Measurements from ENCODE around the gene CTSZ. TPM values are rescaled to one million over a fixed set of nuclear protein-coding genes. Genes with fewer than 3 reads are reported as not detected.
"Not testable (repeated sequence)": the region's sequence is repeated elsewhere in the genome, so short reads cannot be mapped to it uniquely, and the experiment has no call there.

The CTSZ gene
- total RNA-seq, 5 donors from 2014 or later (not counting 1 experiment from before 2014, with no cell fraction given): 16.8 to 37.1 (median 26.1) TPM

DNA sequence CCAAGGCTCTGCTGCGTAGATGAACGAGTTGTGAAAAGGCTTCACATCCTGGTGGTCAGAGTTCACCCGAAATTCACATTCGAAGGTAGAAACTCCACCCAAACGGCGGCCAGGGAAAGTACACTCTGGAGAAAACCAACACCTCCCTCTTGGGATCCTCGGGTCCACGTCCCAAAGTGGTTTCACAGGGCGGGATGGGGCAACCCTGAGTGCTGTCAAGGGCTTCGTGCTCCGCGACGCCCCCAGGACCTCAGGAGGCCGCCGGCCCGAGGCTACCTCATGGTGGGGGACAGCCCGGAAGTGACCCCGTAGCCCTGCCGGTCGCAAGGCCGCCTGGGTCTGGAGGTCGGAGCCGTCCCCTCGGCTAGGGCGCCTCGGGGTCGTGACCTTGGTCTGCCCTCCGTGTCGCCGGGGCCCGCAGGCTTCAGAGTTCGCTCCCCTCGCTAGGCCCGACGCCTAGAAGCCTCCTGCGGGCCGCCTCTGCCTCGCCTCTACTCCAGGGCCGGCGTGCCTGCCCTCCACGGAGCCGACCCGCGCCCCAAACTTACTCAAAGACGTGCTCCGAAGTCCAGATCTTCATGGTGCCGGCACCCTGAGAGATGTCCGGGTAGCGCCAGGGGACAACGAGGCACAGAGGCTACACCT, 35.2 kb upstream of the CTSZ start, which contains the start of gene PRELID3B:
TSS of gene PRELID3B (minus strand) at position 636 of the 645 bp plus-strand sequence. CDS start at position 580, 56 bp downstream.
- H3K4me3 Mint-ChIP-seq: peak within 1 kb of the TSS; percentile 69 to 90 (median 86)
- peak within 1 kb of the TSS; percentile 77 to 87 for H3K4me3 ChIP-seq (ENCODE audit: control insufficient read depth in 1 of 2, extremely low read depth in 1 of 2, low read length in 1 of 2)
- H3K27ac Mint-ChIP-seq: peak within 1 kb of the TSS; percentile 86 to 88
- WGBS (ENCODE audit: insufficient coverage): 6% methylated on average over 50 of the region's 50 CpGs
- H3K27me3 ChIP-seq (replicated peaks in 1 of 2; ENCODE audit: control insufficient read depth in 2 of 2, extremely low read depth in 1 of 2, insufficient read depth in 2 of 2, low read length in 1 of 2): no peaks in the 10 kb centered on the region
- peaks cover 27 to 33% of the 10 kb centered on the region in 2 experiments for H3K4me1 ChIP-seq (ENCODE audit: control insufficient read depth in 1 of 2, extremely low read depth in 1 of 2, insufficient read depth in 2 of 2, low read length in 2 of 2)
- peak within 1 kb of the TSS; percentile 84 for H3K27ac ChIP-seq (ENCODE audit: low read length)
- H3K36me3 ChIP-seq (ENCODE audit: control insufficient read depth in 2 of 2, extremely low read depth in 1 of 2, insufficient read depth in 1 of 2, low read length in 1 of 2): peaks cover 0 to 10% of the 10 kb centered on the region in 2 donors
- ChIA-PET CTCF (interaction anchor here in 1 of 2 donors (0.5 to 3.2 kb wide), 2 partner anchors 10 to 804 kb away, joined by 4 to 12 read pairs; partner anchors contain the start of gene ATP5F1E), POLR2A (interaction anchor here in 1 of 2 donors (0.8 to 3.3 kb wide), 2 partner anchors 11 to 390 kb away, joined by 3 to 31 read pairs; partner anchors contain the start of gene ATP5F1E)
- H3K9me3 ChIP-seq: no peaks in the 10 kb centered on the region
- peaks cover 17% of the 10 kb centered on the region for H3K36me3 Mint-ChIP-seq
- ATAC-seq (replicated peaks in 1 of 4) (peak; percentile 10 to 33 (median 21)), DNase-seq (peak in 4 of 35 experiments; percentile 3 to 47 (median 28))
- H3K9me3 Mint-ChIP-seq: no peaks in the 10 kb centered on the region
- H3K4me1 Mint-ChIP-seq: peaks cover 47 to 60% (median 47%) of the 10 kb centered on the region in 3 donors
- H3K27me3 Mint-ChIP-seq: no peaks in the 10 kb centered on the region

DNA sequence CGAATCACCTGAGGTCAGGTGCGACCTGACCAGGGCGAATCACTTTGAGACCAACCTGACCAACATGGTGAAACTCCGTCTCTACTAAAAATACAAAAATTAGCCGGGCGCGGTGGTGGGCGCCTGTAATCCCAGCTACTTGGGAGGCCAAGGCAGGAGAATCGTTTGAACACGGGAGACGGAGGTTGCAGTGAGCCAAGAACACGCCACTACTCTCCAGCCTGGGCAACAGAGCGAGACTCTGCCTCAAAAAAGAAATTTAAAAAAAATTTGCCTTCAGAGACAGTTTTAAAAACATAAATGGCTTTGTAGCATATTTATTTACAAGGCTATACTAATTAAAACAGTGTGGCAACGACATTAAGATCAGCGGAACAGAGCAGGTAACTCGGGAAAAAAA, 34.4 kb upstream of the CTSZ start:
- Histone ChIP-seq H3K27ac (ENCODE audit: low read length) (peak overlapping the region; percentile 81), H3K4me1 (ENCODE audit: control insufficient read depth in 1 of 2, extremely low read depth in 1 of 2, insufficient read depth in 2 of 2, low read length in 2 of 2) (peaks cover 29 to 33% of the 10 kb centered on the region in 2 experiments), H3K36me3 (ENCODE audit: control insufficient read depth in 2 of 2, extremely low read depth in 1 of 2, insufficient read depth in 1 of 2, low read length in 1 of 2) (peaks cover 0 to 16% of the 10 kb centered on the region in 2 donors), H3K4me3 (ENCODE audit: control insufficient read depth in 1 of 2, extremely low read depth in 1 of 2, low read length in 1 of 2) (peak overlapping the region; percentile 77 to 87)
- Mint-ChIP-seq H3K27ac (peak overlapping the region; percentile 14 to 44), H3K4me1 (peaks cover 54 to 67% (median 54%) of the 10 kb centered on the region in 3 donors), H3K4me3 (peak overlapping the region; percentile 69 to 90 (median 86)), H3K36me3 (peaks cover 25% of the 10 kb centered on the region)
- H3K9me3 ChIP-seq; H3K27me3 ChIP-seq (replicated peaks in 1 of 2; ENCODE audit: control insufficient read depth in 2 of 2, extremely low read depth in 1 of 2, insufficient read depth in 2 of 2, low read length in 1 of 2); ATAC-seq (replicated peaks in 1 of 4); H3K27me3 Mint-ChIP-seq; DNase-seq; H3K9me3 Mint-ChIP-seq: not testable (repeated sequence)
- ChIA-PET POLR2A (interaction anchor here in 1 of 2 donors (3.3 kb wide), 1 partner anchor 10 kb away, joined by 31 read pairs; the partner anchor contains the start of gene ATP5F1E), CTCF (interaction anchor here (0.5 to 3.2 kb wide), 3 partner anchors 9 to 803 kb away, joined by 3 to 12 read pairs (median 4); partner anchors contain the start of gene ATP5F1E (in 1 of the 2))
- 88% methylated on average over 4 of the region's 16 CpGs for WGBS (ENCODE audit: insufficient coverage)

DNA sequence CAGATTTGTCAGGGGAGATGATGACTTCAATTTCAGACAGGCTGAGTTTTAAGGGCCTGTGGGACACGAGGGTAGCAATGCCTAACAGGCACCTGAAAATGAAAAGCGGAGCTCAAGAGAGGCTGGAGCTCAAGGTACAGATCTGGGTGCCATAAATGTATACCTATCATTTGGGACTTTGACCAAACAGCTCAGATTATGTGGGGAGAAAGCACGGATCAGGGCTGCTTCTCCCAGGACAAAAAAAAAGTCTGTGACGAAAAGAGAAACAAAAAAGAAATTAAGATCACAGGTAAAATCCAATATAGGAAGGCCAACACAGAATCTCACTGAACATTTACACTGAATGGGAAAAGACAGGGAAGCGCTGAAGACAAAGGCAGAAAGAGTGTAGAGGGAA, 33.6 kb upstream of the CTSZ start:
- no peaks in the 10 kb centered on the region for H3K27me3 ChIP-seq (replicated peaks in 1 of 2; ENCODE audit: control insufficient read depth in 2 of 2, extremely low read depth in 1 of 2, insufficient read depth in 2 of 2, low read length in 1 of 2)
- H3K9me3 ChIP-seq: no peaks in the 10 kb centered on the region
- H3K4me3 Mint-ChIP-seq: peak overlapping the region; percentile 69 to 90 (median 86)
- H3K27ac Mint-ChIP-seq: peak overlapping the region; percentile 14 to 44
- H3K9me3 Mint-ChIP-seq: no peaks in the 10 kb centered on the region
- H3K36me3 Mint-ChIP-seq: peaks cover 33% of the 10 kb centered on the region
- ChIA-PET POLR2A (interaction anchor here in 1 of 2 donors (3.3 kb wide), 1 partner anchor 9 kb away, joined by 31 read pairs; the partner anchor contains the start of gene ATP5F1E), CTCF (interaction anchor here in 1 of 2 donors (3.2 kb wide), 1 partner anchor 9 kb away, joined by 12 read pairs; the partner anchor contains the start of gene ATP5F1E)
- no peak for DNase-seq
- H3K4me1 Mint-ChIP-seq: peaks cover 54 to 69% (median 57%) of the 10 kb centered on the region in 3 donors
- H3K36me3 ChIP-seq (ENCODE audit: control insufficient read depth in 2 of 2, extremely low read depth in 1 of 2, insufficient read depth in 1 of 2, low read length in 1 of 2): peaks cover 0 to 24% of the 10 kb centered on the region in 2 donors
- ATAC-seq (replicated peaks in 1 of 4): no peak
- 67% methylated on average over 2 of the region's 5 CpGs for WGBS (ENCODE audit: insufficient coverage)
- no peak overlapping the region for H3K27ac ChIP-seq (ENCODE audit: low read length)
- H3K4me3 ChIP-seq (ENCODE audit: control insufficient read depth in 1 of 2, extremely low read depth in 1 of 2, low read length in 1 of 2): no peak overlapping the region
- peaks cover 29 to 33% of the 10 kb centered on the region in 2 experiments for H3K4me1 ChIP-seq (ENCODE audit: control insufficient read depth in 1 of 2, extremely low read depth in 1 of 2, insufficient read depth in 2 of 2, low read length in 2 of 2)
- H3K27me3 Mint-ChIP-seq: no peaks in the 10 kb centered on the region

DNA sequence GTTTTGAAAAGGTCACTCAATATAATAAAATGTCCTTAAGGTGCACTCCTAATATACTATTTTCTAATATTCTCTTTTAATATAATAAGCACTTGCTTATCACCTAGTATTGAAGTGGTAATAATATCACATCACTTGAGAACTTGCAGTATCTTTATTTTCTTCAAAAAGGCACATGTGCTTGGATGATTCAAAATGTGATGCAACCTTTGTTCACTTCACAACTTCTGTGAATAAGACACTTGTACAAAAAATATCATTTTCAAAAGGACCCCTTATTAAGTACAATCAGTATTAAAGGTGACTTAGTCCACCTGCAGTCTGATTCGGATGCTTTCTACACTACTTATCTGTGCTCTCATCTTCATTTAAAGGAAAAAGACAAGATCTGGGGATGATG, 32.2 kb upstream of the CTSZ start:
- Histone ChIP-seq H3K9me3 (no peaks in the 10 kb centered on the region), H3K36me3 (ENCODE audit: control insufficient read depth in 2 of 2, extremely low read depth in 1 of 2, insufficient read depth in 1 of 2, low read length in 1 of 2) (peaks cover 0 to 33% of the 10 kb centered on the region in 2 donors), H3K4me1 (ENCODE audit: control insufficient read depth in 1 of 2, extremely low read depth in 1 of 2, insufficient read depth in 2 of 2, low read length in 2 of 2) (peaks cover 28 to 33% of the 10 kb centered on the region in 2 experiments), H3K4me3 (ENCODE audit: control insufficient read depth in 1 of 2, extremely low read depth in 1 of 2, low read length in 1 of 2) (no peak overlapping the region), H3K27me3 (replicated peaks in 1 of 2; ENCODE audit: control insufficient read depth in 2 of 2, extremely low read depth in 1 of 2, insufficient read depth in 2 of 2, low read length in 1 of 2) (no peaks in the 10 kb centered on the region), H3K27ac (ENCODE audit: low read length) (no peak overlapping the region)
- H3K27me3 Mint-ChIP-seq: no peaks in the 10 kb centered on the region
- no CpG with 5 or more reads among the region's 1 CpG for WGBS (ENCODE audit: insufficient coverage)
- ATAC-seq (replicated peaks in 1 of 4) (no peak), DNase-seq (no peak)
- peaks cover 41% of the 10 kb centered on the region for H3K36me3 Mint-ChIP-seq
- H3K9me3 Mint-ChIP-seq: no peaks in the 10 kb centered on the region
- H3K4me1 Mint-ChIP-seq: peaks cover 52 to 65% (median 58%) of the 10 kb centered on the region in 3 donors
- ChIA-PET POLR2A (no interaction called here), CTCF (no interaction called here)
- H3K4me3 Mint-ChIP-seq: no peak overlapping the region
- peak overlapping the region in 1 of 2 donors; percentile 22 for H3K27ac Mint-ChIP-seq

DNA sequence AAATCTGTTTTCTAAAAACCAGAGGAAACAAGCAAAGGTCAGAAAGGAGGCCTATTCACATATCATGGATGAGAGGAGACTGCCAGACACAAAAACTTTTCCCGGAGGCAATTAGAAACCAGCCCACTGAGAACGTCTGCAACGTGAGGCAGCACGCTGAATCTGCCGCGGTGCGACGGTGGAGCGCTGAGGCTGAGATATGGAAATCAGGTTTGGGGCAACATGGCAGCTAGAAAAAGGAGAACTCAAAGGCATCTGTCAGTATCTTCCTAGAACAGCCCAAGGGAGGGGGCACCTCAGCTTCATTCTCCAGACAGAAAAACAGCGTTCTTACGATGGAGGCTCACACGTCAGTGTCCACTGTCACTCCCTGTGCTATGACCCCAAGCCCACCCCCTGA, 30.3 kb upstream of the CTSZ start:
- no peaks in the 10 kb centered on the region for H3K9me3 Mint-ChIP-seq
- ChIA-PET POLR2A (no interaction called here), CTCF (no interaction called here)
- Histone ChIP-seq H3K9me3 (no peaks in the 10 kb centered on the region), H3K36me3 (ENCODE audit: control insufficient read depth in 2 of 2, extremely low read depth in 1 of 2, insufficient read depth in 1 of 2, low read length in 1 of 2) (peaks cover 0 to 33% of the 10 kb centered on the region in 2 donors), H3K4me3 (ENCODE audit: control insufficient read depth in 1 of 2, extremely low read depth in 1 of 2, low read length in 1 of 2) (no peak overlapping the region), H3K4me1 (ENCODE audit: control insufficient read depth in 1 of 2, extremely low read depth in 1 of 2, insufficient read depth in 2 of 2, low read length in 2 of 2) (peaks cover 24 to 26% of the 10 kb centered on the region in 2 experiments), H3K27me3 (replicated peaks in 1 of 2; ENCODE audit: control insufficient read depth in 2 of 2, extremely low read depth in 1 of 2, insufficient read depth in 2 of 2, low read length in 1 of 2) (no peaks in the 10 kb centered on the region), H3K27ac (ENCODE audit: low read length) (no peak overlapping the region)
- peaks cover 44 to 56% (median 52%) of the 10 kb centered on the region in 3 donors for H3K4me1 Mint-ChIP-seq
- ATAC-seq (replicated peaks in 1 of 4) (no peak), DNase-seq (no peak)
- H3K4me3 Mint-ChIP-seq: no peak overlapping the region
- H3K27me3 Mint-ChIP-seq: no peaks in the 10 kb centered on the region
- no CpG with 5 or more reads among the region's 12 CpGs for WGBS (ENCODE audit: insufficient coverage)
- H3K36me3 Mint-ChIP-seq: peaks cover 41% of the 10 kb centered on the region
- no peak overlapping the region for H3K27ac Mint-ChIP-seq

DNA sequence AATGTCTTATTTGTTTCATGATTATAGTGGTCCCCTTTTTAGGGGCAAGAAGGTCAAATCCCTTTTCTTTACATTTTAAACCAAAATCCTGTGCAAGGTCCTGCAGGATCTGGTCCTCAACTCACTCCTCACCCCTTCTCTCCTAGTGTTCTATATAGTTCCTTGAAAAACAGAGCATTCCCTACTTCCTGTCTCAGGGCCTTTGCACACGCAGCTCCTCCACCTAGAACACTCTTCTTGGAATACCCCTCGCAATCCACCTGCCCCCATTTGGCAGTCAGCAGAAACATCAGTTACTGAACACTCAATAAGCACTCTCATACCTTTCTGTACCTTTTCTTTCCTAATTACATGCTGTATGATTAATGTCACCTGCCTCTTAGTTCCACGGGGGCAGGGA, 28.3 kb upstream of the CTSZ start:
- ATAC-seq (replicated peaks in 1 of 4): no peak
- no peak overlapping the region for H3K4me3 ChIP-seq (ENCODE audit: control insufficient read depth in 1 of 2, extremely low read depth in 1 of 2, low read length in 1 of 2)
- Mint-ChIP-seq H3K27ac (peak overlapping the region; percentile 15 to 62), H3K27me3 (no peaks in the 10 kb centered on the region), H3K4me1 (peaks cover 40 to 52% (median 51%) of the 10 kb centered on the region in 3 donors), H3K9me3 (no peaks in the 10 kb centered on the region), H3K36me3 (peaks cover 44% of the 10 kb centered on the region), H3K4me3 (no peak overlapping the region)
- H3K27me3 ChIP-seq (replicated peaks in 1 of 2; ENCODE audit: control insufficient read depth in 2 of 2, extremely low read depth in 1 of 2, insufficient read depth in 2 of 2, low read length in 1 of 2): no peaks in the 10 kb centered on the region
- ChIA-PET CTCF (no interaction called here), POLR2A (no interaction called here)
- DNase-seq: no peak
- no peaks in the 10 kb centered on the region for H3K9me3 ChIP-seq
- H3K36me3 ChIP-seq (ENCODE audit: control insufficient read depth in 2 of 2, extremely low read depth in 1 of 2, insufficient read depth in 1 of 2, low read length in 1 of 2): peaks cover 0 to 33% of the 10 kb centered on the region in 2 donors
- H3K27ac ChIP-seq (ENCODE audit: low read length): no peak overlapping the region
- peaks cover 15 to 26% of the 10 kb centered on the region in 2 experiments for H3K4me1 ChIP-seq (ENCODE audit: control insufficient read depth in 1 of 2, extremely low read depth in 1 of 2, insufficient read depth in 2 of 2, low read length in 2 of 2)
- WGBS (ENCODE audit: insufficient coverage): 88% methylated on average over 3 of the region's 3 CpGs

Data from T-cell (primary cell).